HepG2 (cell line): ENCODE data around the gene CTF1. TPM values are rescaled to one million over a fixed set of nuclear protein-coding genes. Genes with fewer than 3 reads are reported as not detected.

Experiments
- FOXP1 ChIP-seq, 2 experiments: fragments of 450-650 bp in 1 of 2; IDR thresholded peaks; 2 replicates each; pipeline ENCODE4 v1.6.1; 2017 to 2018; ENCODE audit warnings: antibody characterized with exemption in 1 of 2
- GATA4 ChIP-seq: sonication (generic); IDR thresholded peaks from 2 replicates; pipeline ENCODE4 v1.6.1; 2016; ENCODE audit warnings: antibody characterized with exemption, low read depth, borderline replicate concordance
- HNRNPK ChIP-seq: fragments of 200-400 bp; formaldehyde crosslinking; IDR thresholded peaks from 2 replicates; pipeline ENCODE4 v1.6.1; 2018; ENCODE audit warnings: low read length, low read depth, moderate library complexity, mild to moderate bottlenecking; ENCODE audit not compliant: poor library complexity, severe bottlenecking
- JDP2 ChIP-seq: sonication (generic); formaldehyde crosslinking; IDR thresholded peaks from 2 replicates; pipeline ENCODE4 v1.8.1; 2022; ENCODE audit warnings: missing genetic modification reagents, borderline replicate concordance
- KLF16 ChIP-seq, 2 experiments: sonication (generic) in 1 of 2; formaldehyde crosslinking in 1 of 2; IDR thresholded peaks; 2 replicates each; pipeline versions ENCODE4 v1.6.1 to v1.8.0; 2016 to 2023; ENCODE audit warnings: missing genetic modification reagents in 2 of 2, missing compliant biosample characterization in 1 of 2
- MXD4 ChIP-seq: IDR thresholded peaks from 2 replicates; pipeline ENCODE4 v1.6.1; 2016; ENCODE audit warnings: mild to moderate bottlenecking, missing biosample characterization, missing genetic modification reagents
- NKX3-1 ChIP-seq: sonication (generic); formaldehyde crosslinking; IDR thresholded peaks from 2 replicates; pipeline ENCODE4 v1.5.0; 2020; ENCODE audit warnings: missing genetic modification reagents
- SALL1 ChIP-seq: sonication (generic); formaldehyde crosslinking; IDR thresholded peaks from 2 replicates; pipeline ENCODE4 v1.8.0; 2022; ENCODE audit warnings: mild to moderate bottlenecking, missing genetic modification reagents
- SIN3B ChIP-seq: fragments of 150-350 bp; IDR thresholded peaks from 2 replicates; pipeline ENCODE4 v1.6.1; 2014; ENCODE audit warnings: low read length
- THAP11 ChIP-seq: IDR thresholded peaks from 2 replicates; pipeline ENCODE4 v1.6.1; 2016; ENCODE audit warnings: missing biosample characterization, missing genetic modification reagents
- ZNF460 ChIP-seq: sonication (generic); formaldehyde crosslinking; IDR thresholded peaks from 2 replicates; pipeline ENCODE4 v1.5.1; 2020; ENCODE audit warnings: missing genetic modification reagents, mild to moderate bottlenecking, borderline replicate concordance
- ZNF543 ChIP-seq: sonication (generic); formaldehyde crosslinking; IDR thresholded peaks from 2 replicates; pipeline ENCODE4 v1.4.0; 2020; ENCODE audit warnings: mild to moderate bottlenecking, missing genetic modification reagents
- ZNF607 ChIP-seq: sonication (generic); formaldehyde crosslinking; IDR thresholded peaks from 2 replicates; pipeline ENCODE4 v1.5.1; 2020; ENCODE audit warnings: missing genetic modification reagents, mild to moderate bottlenecking, borderline replicate concordance
- ZNF660 ChIP-seq: sonication (generic); formaldehyde crosslinking; IDR thresholded peaks from 2 replicates; pipeline ENCODE4 v1.5.1; 2020; ENCODE audit warnings: mild to moderate bottlenecking, low read depth, missing genetic modification reagents, borderline replicate concordance
- polyA plus RNA-seq, 8 experiments: library from polyadenylated mRNA; depleted of rRNA in 3 of 8; stranded (reverse) in 7 of 8; unstranded in 1 of 8; fragments of >200 nt; fragmentation: Illumina TruSeq in 4 of 8; extraction: Trizol in 4 of 8; gene quantifications; 2 replicates each; pipeline versions ENCODE4 v1.2.1 to v1.2.3, GENCODE V29; 2011 to 2016; ENCODE audit warnings: low read depth in 4 of 8, missing spikeins in 1 of 8, mixed read lengths in 1 of 8; ENCODE audit not compliant: insufficient read depth in 1 of 8
- total RNA-seq, 5 experiments: library from RNA; depleted of rRNA; stranded (reverse); fragments of >200 nt; fragmentation: Illumina TruSeq; extraction: Trizol; gene quantifications; 2 replicates each; pipeline ENCODE4 v1.2.3, GENCODE V29; 2016; ENCODE audit warnings: low read depth in 1 of 5
- TF ChIP-seq, protein P1 (sequence below): sonication (generic); formaldehyde crosslinking; IDR thresholded peaks from 2 replicates; pipeline ENCODE4 v1.4.0; 2020; ENCODE audit warnings: missing genetic modification reagents
- TF ChIP-seq, protein P2 (sequence below): sonication (generic); formaldehyde crosslinking; IDR thresholded peaks from 2 replicates; pipeline ENCODE4 v1.4.0; 2020; ENCODE audit warnings: missing genetic modification reagents
- TF ChIP-seq, protein P3 (sequence below): sonication (generic); formaldehyde crosslinking; IDR thresholded peaks from 2 replicates; pipeline ENCODE4 v1.4.0; 2020; ENCODE audit warnings: mild to moderate bottlenecking, missing genetic modification reagents
- TF ChIP-seq, protein P4 (sequence below): sonication (generic); formaldehyde crosslinking; conservative IDR thresholded peaks from 2 replicates; pipeline ENCODE4 v1.4.0; 2020; ENCODE audit warnings: missing genetic modification reagents
- TF ChIP-seq, protein P5 (sequence below): sonication (generic); formaldehyde crosslinking; IDR thresholded peaks from 2 replicates; pipeline ENCODE4 v1.5.0; 2020; ENCODE audit warnings: missing genetic modification reagents, mild to moderate bottlenecking, borderline replicate concordance

The CTF1 gene
- total and polyA plus RNA-seq, 2 of the 13 experiments (the other 11 are each of a cell fraction or from before 2014, with no cell fraction given) = 0.13 to 1.8 TPM

DNA sequence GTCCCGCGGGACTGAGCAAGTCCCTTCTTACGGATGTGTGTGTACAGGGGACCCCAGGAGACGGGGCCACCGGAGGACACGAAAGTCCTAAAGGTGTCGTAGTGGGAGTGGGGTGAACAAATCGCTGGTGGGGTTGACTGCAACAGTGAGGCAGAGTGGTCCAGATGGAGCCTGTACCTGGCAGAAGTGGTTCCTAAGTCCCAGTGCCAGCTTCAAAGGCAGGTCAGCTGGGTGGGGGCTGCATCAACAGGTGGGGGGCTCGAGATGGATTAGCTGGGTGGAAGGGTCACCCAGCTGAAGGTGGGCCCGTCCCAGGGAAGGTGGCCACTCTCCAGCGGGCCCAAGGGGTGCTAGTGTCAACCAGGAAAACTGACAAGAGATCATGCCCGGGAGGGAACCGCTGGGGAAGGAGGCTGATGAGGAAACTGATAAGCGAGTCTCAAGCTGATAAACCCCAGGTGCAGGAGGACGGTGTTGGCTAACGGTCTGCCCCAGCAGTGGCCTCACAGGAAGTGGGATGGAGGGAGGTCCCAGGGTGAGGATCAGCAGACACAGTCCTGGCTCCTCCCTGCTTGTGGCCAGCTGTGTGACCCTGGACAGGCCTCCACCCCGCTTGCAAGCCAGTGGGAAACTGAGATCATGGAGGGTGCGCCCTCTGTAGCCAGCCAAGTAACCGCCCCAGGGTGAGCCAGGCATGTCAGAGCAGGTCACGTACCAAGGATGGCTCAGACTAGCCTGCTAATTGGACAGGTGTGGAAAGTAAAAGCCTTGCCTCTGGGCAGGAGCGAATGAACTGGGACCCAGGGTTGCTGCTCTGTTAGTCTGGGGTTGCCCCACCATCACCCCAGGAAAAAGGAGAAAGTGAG lies 53.5 kb downstream of the CTF1 start (continued):
- TF ChIP-seq FOXP1 (IDR thresholded peaks at IDR 0.05) (no peak), FOXP1 (CRISPR knock-in tag; IDR thresholded peaks at IDR 0.05) (peak; percentile 30; the same call in 1 of the 2 replicates), ZNF660 (CRISPR knock-in tag) (peak; percentile 20; the same call in 1 of the 2 replicates), SIN3B (no peak), ZNF607 (CRISPR knock-in tag) (peak; percentile 72; the same call in 1 of the 2 replicates), GATA4 (peak; percentile 96), KLF16 (CRISPR knock-in tag; IDR thresholded peaks at IDR 0.05) (peak in 1 of 2 experiments; percentile 88; a peak in 2 of 4 replicates), HNRNPK (no peak), ZNF460 (CRISPR knock-in tag) (no peak), ZNF543 (CRISPR knock-in tag) (peak; percentile 71; the same call in 1 of the 2 replicates), MXD4 (CRISPR knock-in tag) (peak; percentile 86), NKX3-1 (CRISPR knock-in tag) (peak; percentile 72; the same call in 1 of the 2 replicates), JDP2 (CRISPR knock-in tag) (no peak; the same call in 1 of the 2 replicates), SALL1 (CRISPR knock-in tag) (peak; percentile 96), THAP11 (CRISPR knock-in tag) (peak; percentile 88)
- TF ChIP-seq, protein P1, sequence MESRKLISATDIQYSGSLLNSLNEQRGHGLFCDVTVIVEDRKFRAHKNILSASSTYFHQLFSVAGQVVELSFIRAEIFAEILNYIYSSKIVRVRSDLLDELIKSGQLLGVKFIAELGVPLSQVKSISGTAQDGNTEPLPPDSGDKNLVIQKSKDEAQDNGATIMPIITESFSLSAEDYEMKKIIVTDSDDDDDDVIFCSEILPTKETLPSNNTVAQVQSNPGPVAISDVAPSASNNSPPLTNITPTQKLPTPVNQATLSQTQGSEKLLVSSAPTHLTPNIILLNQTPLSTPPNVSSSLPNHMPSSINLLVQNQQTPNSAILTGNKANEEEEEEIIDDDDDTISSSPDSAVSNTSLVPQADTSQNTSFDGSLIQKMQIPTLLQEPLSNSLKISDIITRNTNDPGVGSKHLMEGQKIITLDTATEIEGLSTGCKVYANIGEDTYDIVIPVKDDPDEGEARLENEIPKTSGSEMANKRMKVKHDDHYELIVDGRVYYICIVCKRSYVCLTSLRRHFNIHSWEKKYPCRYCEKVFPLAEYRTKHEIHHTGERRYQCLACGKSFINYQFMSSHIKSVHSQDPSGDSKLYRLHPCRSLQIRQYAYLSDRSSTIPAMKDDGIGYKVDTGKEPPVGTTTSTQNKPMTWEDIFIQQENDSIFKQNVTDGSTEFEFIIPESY = 0 out of 2 replicates have a peak, but pooled peaks have one; percentile 37
- TF ChIP-seq, protein P2, sequence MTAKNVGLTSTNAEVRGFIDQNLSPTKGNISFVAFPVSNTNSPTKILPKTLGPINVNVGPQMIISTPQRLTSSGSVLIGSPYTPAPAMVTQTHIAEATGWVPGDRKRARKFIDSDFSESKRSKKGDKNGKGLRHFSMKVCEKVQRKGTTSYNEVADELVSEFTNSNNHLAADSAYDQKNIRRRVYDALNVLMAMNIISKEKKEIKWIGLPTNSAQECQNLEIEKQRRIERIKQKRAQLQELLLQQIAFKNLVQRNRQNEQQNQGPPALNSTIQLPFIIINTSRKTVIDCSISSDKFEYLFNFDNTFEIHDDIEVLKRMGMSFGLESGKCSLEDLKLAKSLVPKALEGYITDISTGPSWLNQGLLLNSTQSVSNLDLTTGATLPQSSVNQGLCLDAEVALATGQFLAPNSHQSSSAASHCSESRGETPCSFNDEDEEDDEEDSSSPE (CRISPR knock-in tag) = peak; percentile 58; the same call in 1 of the 2 replicates
- TF ChIP-seq, protein P3, sequence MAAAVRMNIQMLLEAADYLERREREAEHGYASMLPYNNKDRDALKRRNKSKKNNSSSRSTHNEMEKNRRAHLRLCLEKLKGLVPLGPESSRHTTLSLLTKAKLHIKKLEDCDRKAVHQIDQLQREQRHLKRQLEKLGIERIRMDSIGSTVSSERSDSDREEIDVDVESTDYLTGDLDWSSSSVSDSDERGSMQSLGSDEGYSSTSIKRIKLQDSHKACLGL = peak; percentile 37; the same call in 1 of the 2 replicates
- TF ChIP-seq, protein P4, sequence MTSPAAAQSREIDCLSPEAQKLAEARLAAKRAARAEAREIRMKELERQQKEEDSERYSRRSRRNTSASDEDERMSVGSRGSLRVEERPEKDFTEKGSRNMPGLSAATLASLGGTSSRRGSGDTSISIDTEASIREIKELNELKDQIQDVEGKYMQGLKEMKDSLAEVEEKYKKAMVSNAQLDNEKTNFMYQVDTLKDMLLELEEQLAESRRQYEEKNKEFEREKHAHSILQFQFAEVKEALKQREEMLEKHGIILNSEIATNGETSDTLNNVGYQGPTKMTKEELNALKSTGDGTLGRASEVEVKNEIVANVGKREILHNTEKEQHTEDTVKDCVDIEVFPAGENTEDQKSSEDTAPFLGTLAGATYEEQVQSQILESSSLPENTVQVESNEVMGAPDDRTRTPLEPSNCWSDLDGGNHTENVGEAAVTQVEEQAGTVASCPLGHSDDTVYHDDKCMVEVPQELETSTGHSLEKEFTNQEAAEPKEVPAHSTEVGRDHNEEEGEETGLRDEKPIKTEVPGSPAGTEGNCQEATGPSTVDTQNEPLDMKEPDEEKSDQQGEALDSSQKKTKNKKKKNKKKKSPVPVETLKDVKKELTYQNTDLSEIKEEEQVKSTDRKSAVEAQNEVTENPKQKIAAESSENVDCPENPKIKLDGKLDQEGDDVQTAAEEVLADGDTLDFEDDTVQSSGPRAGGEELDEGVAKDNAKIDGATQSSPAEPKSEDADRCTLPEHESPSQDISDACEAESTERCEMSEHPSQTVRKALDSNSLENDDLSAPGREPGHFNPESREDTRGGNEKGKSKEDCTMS = 0 out of 2 replicates have a peak, but pooled peaks have one; percentile 31
- TF ChIP-seq, protein P5, sequence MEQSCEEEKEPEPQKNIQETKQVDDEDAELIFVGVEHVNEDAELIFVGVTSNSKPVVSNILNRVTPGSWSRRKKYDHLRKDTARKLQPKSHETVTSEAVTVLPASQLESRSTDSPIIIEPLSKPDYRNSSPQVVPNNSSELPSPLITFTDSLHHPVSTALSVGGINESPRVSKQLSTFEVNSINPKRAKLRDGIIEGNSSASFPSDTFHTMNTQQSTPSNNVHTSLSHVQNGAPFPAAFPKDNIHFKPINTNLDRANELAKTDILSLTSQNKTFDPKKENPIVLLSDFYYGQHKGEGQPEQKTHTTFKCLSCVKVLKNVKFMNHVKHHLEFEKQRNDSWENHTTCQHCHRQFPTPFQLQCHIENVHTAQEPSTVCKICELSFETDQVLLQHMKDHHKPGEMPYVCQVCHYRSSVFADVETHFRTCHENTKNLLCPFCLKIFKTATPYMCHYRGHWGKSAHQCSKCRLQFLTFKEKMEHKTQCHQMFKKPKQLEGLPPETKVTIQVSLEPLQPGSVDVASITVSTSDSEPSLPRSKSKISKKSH (CRISPR knock-in tag) = no peak
